ENCODE results near the gene C16orf54. TPM values are rescaled to one million over a fixed set of nuclear protein-coding genes. Genes with fewer than 3 reads are reported as not detected.

C16orf54 gene
- total RNA-seq, 1 experiment from 2014 or later = 0.18 TPM

DNA sequence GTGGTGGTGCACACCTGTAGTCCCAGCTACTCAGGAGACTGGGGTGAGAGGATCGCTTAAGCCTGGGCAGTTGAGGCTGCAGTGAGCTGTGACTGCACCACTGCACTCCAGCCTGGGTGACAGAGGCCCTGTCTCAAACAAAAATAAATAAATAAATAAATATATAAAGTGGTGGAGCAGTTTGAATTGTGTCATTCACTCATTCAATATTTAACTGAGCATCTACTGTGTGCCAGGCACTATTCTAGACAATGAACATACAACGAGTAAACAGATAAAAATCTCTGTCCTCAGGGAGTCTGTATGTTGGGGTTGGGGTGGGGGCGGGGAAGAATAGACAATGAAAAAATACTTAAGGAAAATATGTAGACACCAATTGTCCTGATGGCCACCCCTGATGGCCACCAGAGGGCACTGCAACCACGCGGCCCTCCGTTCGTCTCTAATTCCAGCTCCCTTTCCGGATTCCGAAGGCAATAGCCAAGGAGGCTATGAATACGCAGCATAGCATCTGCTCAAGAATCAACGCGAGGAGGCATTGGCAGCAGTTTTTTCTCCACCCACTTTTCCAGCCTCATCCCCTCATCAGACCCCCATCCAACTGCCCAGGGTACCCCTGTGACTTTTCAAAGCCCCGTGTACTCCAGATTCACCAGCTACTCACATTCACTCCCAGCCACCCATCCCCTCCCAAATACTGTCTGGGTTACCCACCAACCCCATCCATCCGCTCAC, 45.4 kb downstream of the C16orf54 start:
- H3K36me3 ChIP-seq (ENCODE audit: control insufficient read depth, insufficient read depth, low read length) = no peaks in the 10 kb centered on the region
- no peaks in the 10 kb centered on the region for H3K9me3 ChIP-seq (ENCODE audit: control insufficient read depth, insufficient read depth, low read depth, low read length)
- H3K27me3 ChIP-seq (ENCODE audit: control insufficient read depth, insufficient read depth, low read length) = no peaks in the 10 kb centered on the region
- peak; percentile 96 for ATAC-seq
- in situ Hi-C loops (cut with HindIII; ENCODE audit: low pct_unique_long_range_greater_than_20kb, low sequenced_read_pairs) (no loop called here), intact Hi-C loops (cut with micrococcal nuclease; ENCODE audit: unreplicated experiment) (no loop called here)
- H3K4me1 ChIP-seq (ENCODE audit: control insufficient read depth, insufficient read depth, low read length) = no peaks in the 10 kb centered on the region
- BruUV-seq (replicated peaks) = no TSS peak
- POLR2A ChIA-PET = no interaction called here
- peak; percentile 75 for DNase-seq (ENCODE audit: low read depth, low spot score)
- CTCF ChIA-PET = interaction anchor here (0.5 to 1.4 kb wide), 10 partner anchors 9 to 331 kb away, joined by 3 to 20 read pairs (median 4); partner anchors contain the start of gene PAGR1
- H3K27ac ChIP-seq (ENCODE audit: low read length) = no peak overlapping the region
- TF ChIP-seq POLR2AphosphoS5 (IDR thresholded peaks at IDR 0.05; ENCODE audit: low read depth, low read length) = no peak
- TF ChIP-seq, protein P1, sequence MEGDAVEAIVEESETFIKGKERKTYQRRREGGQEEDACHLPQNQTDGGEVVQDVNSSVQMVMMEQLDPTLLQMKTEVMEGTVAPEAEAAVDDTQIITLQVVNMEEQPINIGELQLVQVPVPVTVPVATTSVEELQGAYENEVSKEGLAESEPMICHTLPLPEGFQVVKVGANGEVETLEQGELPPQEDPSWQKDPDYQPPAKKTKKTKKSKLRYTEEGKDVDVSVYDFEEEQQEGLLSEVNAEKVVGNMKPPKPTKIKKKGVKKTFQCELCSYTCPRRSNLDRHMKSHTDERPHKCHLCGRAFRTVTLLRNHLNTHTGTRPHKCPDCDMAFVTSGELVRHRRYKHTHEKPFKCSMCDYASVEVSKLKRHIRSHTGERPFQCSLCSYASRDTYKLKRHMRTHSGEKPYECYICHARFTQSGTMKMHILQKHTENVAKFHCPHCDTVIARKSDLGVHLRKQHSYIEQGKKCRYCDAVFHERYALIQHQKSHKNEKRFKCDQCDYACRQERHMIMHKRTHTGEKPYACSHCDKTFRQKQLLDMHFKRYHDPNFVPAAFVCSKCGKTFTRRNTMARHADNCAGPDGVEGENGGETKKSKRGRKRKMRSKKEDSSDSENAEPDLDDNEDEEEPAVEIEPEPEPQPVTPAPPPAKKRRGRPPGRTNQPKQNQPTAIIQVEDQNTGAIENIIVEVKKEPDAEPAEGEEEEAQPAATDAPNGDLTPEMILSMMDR (IDR thresholded peaks at IDR 0.05) = peak; percentile 97
- no peak overlapping the region for H3K4me3 ChIP-seq (ENCODE audit: low read depth in 2 of 2, low read length in 2 of 2)

DNA sequence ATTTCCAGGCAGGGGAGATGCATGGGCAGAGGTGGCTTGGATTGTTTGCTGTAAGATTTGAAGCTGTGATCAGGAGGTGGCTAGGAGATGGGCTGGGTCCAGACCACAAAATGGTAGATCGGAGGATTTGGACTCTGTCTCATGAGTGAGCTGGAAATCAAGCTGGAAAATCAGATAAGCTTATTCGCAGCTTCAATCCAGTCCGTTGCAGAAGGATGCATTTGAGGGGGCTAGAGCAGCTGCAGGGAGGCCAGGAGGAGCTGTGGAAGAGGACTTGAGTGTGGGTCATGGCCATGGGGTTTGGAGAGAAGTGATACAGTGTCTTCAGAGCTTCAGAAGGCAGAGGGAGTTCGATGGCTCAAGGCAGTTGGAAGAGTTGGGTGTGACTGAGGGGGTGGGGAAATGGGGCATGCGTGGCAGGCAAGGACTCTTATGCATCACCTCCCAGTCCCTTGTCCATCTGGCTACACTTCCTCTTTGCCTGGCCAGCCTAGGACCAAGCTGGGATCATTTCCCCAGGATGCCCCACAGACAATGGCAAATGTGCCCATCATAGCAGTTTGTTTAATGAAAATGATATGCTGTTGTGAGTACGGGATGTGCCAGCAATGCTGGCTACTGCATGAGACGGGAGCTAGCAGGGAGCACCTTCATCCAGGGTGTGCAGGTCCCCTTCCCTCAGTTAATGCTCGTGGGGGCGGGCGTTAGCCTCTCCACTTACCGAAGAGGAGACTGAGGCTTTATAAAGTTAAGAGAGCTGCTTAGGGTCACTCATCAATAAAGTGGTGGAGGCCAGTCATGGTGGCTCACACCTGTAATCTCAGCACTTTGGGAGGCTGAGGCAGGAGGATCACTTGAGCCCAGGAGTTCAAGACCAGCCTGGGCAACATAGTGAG, 46.2 kb downstream of the C16orf54 start:
- no TSS peak for BruUV-seq (replicated peaks)
- intact Hi-C loops (cut with micrococcal nuclease; ENCODE audit: unreplicated experiment) (loop anchor here (10.0 kb wide), 1 partner anchor 115 kb away; the partner anchor contains the start of genes PAGR1 and PRRT2), in situ Hi-C loops (cut with HindIII; ENCODE audit: low pct_unique_long_range_greater_than_20kb, low sequenced_read_pairs) (no loop called here)
- H3K9me3 ChIP-seq (ENCODE audit: control insufficient read depth, insufficient read depth, low read depth, low read length) = no peaks in the 10 kb centered on the region
- TF ChIP-seq SIN3A (IDR thresholded peaks at IDR 0.05; ENCODE audit: borderline replicate concordance, insufficient read depth, low read depth, low read length) (no peak), TCF7L2 (IDR thresholded peaks at IDR 0.05; ENCODE audit: low read depth, low read length) (no peak), POLR2AphosphoS5 (IDR thresholded peaks at IDR 0.05; ENCODE audit: low read depth, low read length) (no peak)
- TF ChIP-seq, protein P1 (IDR thresholded peaks at IDR 0.05) = no peak
- TF ChIP-seq, protein P2, sequence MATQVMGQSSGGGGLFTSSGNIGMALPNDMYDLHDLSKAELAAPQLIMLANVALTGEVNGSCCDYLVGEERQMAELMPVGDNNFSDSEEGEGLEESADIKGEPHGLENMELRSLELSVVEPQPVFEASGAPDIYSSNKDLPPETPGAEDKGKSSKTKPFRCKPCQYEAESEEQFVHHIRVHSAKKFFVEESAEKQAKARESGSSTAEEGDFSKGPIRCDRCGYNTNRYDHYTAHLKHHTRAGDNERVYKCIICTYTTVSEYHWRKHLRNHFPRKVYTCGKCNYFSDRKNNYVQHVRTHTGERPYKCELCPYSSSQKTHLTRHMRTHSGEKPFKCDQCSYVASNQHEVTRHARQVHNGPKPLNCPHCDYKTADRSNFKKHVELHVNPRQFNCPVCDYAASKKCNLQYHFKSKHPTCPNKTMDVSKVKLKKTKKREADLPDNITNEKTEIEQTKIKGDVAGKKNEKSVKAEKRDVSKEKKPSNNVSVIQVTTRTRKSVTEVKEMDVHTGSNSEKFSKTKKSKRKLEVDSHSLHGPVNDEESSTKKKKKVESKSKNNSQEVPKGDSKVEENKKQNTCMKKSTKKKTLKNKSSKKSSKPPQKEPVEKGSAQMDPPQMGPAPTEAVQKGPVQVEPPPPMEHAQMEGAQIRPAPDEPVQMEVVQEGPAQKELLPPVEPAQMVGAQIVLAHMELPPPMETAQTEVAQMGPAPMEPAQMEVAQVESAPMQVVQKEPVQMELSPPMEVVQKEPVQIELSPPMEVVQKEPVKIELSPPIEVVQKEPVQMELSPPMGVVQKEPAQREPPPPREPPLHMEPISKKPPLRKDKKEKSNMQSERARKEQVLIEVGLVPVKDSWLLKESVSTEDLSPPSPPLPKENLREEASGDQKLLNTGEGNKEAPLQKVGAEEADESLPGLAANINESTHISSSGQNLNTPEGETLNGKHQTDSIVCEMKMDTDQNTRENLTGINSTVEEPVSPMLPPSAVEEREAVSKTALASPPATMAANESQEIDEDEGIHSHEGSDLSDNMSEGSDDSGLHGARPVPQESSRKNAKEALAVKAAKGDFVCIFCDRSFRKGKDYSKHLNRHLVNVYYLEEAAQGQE (IDR thresholded peaks at IDR 0.05; ENCODE audit: insufficient read depth in 1 of 2, low read depth in 2 of 2, low read length in 1 of 2) = no peak
- no peak overlapping the region for H3K4me3 ChIP-seq (ENCODE audit: low read depth in 2 of 2, low read length in 2 of 2)
- no peaks in the 10 kb centered on the region for H3K4me1 ChIP-seq (ENCODE audit: control insufficient read depth, insufficient read depth, low read length)
- DNase-seq (ENCODE audit: low read depth, low spot score) (no peak), ATAC-seq (no peak)
- ChIA-PET CTCF (interaction anchor here (0.5 to 1.4 kb wide), 12 partner anchors 8 to 332 kb away, joined by 3 to 20 read pairs (median 4); partner anchors contain the start of gene PAGR1), POLR2A (interaction anchor here (0.6 kb wide), 1 partner anchor 52 kb away, joined by 8 read pairs; no protein-coding TSS in a partner anchor)
- H3K27me3 ChIP-seq (ENCODE audit: control insufficient read depth, insufficient read depth, low read length) = no peaks in the 10 kb centered on the region
- H3K27ac ChIP-seq (ENCODE audit: low read length) = no peak overlapping the region
- H3K36me3 ChIP-seq (ENCODE audit: control insufficient read depth, insufficient read depth, low read length) = no peaks in the 10 kb centered on the region

Data from Panc1 (cell line).